GM18520 (cell line): ENCODE measurements around the gene WLS.

ENCODE experiments used
- ATAC-seq: cut with Tn5 transposase; IDR thresholded peaks from one replicate; pipeline ENCODE4 v1.9.1; 2021; ENCODE audit not compliant: unreplicated experiment

WLS gene

GRCh38 chr1:68228851-68229250 lies 3.5 kb downstream of the WLS start:
- no peak for ATAC-seq

DNA sequence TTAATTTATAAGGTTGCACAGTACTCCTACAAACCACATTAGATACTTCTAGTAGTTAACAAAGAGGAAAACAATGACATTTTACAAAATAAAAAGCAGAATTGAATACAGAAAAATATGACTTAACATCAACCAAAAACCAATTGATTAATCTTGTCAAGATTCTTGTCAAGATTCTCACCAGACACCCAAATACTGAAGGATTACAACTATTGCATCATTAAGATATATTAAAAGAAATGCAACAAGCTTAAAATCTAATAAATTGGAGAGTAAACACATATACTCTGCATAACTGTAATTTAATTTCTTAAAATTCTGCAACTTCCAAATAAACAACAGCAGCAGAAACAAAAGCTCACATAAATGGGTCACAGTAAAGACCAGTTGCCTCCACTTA lies 4.7 kb downstream of the WLS start:
- ATAC-seq, result no peak

GRCh38 chr1:68225781-68226180 lies 6.5 kb downstream of the WLS start:
- no peak for ATAC-seq

GRCh38 chr1:68223687-68224086 lies 8.6 kb downstream of the WLS start:
- ATAC-seq, result no peak

- ATAC-seq, result no peak
Measured at GRCh38 chr1:68221980-68222373, 10.3 kb downstream of the WLS start.

- no peak for ATAC-seq
Measured at GRCh38 chr1:68221001-68221979, 11.0 kb downstream of the WLS start.

DNA sequence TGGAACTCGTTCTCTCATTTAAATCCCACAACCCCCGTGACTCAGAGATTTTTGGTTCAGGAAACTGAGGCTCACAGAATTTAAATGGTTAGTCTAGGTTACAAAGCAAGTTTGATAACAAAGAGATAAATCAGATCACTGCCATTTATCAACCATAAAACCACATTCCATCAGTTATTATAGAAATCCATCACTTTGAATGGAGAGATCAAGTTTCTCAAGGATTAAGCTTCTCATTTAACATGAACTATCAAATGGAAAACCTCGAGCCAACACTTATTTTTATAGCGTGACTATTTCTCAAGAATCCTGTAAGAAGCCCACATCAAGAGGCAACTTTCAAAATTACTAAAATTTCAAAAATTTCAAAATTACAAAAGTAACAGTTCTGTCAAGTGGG lies 11.9 kb downstream of the WLS start:
- no peak for ATAC-seq

DNA sequence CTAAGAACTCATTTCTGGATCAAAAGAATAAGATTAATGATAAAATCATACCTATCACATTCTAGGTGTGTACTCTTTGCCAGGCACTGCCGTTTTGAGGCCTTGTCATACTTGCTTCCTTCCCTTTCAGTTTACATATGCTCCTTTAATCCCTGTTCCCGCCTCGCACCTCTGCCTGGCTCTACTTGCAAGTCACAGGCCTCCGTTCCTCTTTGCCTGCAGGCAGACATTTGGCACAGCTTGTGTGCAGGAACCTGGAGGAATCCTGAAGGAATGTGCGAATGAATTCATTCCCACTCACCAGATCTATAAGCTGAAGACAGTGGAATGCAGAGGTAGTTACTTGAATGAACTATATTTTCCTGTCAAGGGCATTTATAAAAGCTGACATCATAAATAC lies 13.8 kb downstream of the WLS start:
- no peak for ATAC-seq

GRCh38 chr1:68217618-68218017 lies 14.7 kb downstream of the WLS start:
- no peak for ATAC-seq

DNA sequence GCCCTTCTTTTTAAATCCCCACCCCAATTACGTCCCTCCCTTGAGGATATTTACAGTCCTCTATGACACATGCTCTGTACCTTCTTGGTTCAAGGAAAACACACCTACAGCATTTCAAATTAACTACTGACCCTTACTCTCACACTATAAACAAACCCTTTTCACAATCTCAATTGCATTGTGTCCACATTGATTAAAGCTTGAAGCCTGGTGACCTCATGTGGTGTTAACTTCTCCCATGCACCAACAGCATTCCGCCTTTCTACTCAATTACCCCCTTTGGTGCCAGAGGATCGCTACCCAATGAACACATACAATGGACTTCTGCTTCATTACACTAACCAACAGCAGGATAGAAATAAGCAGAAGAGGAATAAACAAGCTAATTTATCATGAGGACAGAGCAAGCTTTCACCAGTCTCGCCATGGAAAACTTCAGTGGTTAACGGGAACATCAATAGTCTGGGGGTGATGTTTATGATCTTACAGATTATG lies 15.2 kb downstream of the WLS start:
- no peak for ATAC-seq

- ATAC-seq, result no peak
Measured at GRCh38 chr1:68216089-68216772, 16.1 kb downstream of the WLS start.

GRCh38 chr1:68213843-68214242 lies 18.5 kb downstream of the WLS start:
- ATAC-seq, result no peak

GRCh38 chr1:68211761-68212380 lies 20.5 kb downstream of the WLS start:
- no peak for ATAC-seq

- no peak for ATAC-seq
Measured at GRCh38 chr1:68210829-68211228, 21.5 kb downstream of the WLS start.

GRCh38 chr1:68210027-68210426 lies 22.3 kb downstream of the WLS start:
- no peak for ATAC-seq

GRCh38 chr1:68206848-68207689 lies 25.3 kb downstream of the WLS start:
- no peak for ATAC-seq

DNA sequence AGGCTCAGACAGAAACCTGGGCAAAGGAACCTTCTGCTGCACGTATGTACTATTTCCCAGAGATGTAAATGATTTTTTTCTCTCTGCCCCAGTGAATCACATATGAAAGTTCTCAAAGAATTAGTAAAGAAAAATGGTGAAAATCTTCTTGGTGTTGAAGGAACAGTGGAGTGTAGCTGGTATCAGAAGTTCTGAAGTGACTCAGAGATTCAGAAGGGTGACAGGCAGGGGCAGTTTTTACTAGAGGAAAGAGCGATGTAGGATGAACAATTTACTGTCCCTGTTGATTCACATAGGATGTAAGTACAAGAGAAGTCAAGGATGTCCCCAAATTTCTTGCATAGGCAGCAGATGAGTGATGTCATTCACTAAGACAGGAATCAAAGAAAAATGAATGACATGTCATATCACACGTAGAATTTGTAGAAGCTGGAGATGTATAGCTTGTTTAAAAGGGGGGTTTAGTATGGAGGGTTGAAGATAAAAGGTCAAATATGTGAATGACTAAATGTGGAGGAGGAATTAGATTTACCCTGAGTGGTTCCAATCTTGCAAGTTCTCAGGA lies 26.4 kb downstream of the WLS start:
- no peak for ATAC-seq

DNA sequence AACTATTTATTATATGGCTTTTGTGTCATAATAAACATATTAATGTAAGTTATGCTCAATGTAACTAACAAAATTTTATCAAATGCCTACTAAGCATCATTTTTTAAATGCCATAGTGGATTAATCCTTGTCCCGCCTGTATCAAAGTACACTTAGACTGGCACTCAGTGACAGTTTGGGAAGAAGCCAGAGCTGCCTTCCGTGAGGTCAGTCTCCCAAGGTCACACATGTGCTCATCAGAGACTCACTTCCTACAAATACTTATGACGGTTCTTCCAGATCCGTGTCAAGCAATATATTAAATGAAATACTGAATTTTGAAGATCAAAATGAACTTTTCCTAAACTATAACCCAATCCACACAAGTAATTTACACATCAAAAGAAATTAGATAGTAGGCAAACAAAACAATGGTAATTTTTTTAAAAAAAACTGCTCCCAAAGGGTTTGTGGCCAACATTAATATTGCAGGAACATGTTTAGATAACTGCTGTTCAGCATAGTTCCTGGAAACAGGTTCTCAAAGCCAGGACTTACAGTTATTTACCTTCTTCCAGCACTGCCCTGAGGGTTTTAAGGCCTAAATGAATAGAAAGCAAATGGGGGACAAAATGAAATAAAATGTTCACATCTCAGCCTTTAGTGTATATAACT lies 27.2 kb downstream of the WLS start:
- ATAC-seq, result no peak

DNA sequence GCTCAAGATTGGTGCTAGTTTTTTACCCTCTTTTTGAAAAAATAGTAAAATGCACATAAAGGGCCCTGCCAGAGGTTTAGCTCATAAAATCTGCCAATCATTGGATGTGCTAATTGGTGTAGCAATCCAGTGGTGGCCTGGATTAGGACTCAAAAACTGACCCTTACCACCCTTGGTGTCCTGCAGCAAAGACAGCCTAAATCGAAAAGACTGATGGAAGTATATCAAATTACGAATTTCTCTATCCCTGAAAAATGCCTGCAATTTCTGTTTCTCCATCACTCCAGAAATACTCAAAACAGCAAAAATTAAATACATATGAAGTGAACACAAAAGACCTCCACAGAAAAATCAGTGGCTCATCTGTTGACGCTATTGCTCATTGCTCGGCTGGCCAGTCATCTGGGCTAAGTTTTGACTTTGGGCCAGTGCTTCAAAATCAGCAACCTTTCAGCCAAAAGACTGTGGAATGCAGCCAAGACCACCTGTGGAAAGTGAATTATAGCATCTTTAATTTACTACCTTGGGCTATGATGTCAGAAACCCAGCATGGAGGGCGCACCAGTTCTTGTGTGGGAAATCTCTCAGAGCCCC lies 30.0 kb downstream of the WLS start:
- no peak for ATAC-seq
